Endodermal cell (in vitro differentiated cells): ENCODE measurements around the gene SPARC. TPM values are rescaled to one million over a fixed set of nuclear protein-coding genes. Genes with fewer than 3 reads are reported as not detected.

ENCODE experiments used
- DNase-seq: peaks from one replicate; pipeline ENCODE4 v3.0.0-alpha.2; 2017
- H3K27ac ChIP-seq: 2 replicates; pipeline ENCODE4 v1.5.1; 2013; ENCODE audit warnings: mild to moderate bottlenecking, low read depth, low read length, moderate library complexity
- H3K27me3 ChIP-seq: 2 replicates; pipeline ENCODE4 v1.6.1; 2013; ENCODE audit warnings: mild to moderate bottlenecking, low read length, moderate library complexity; ENCODE audit not compliant: insufficient read depth, control insufficient read depth, poor library complexity, severe bottlenecking
- H3K36me3 ChIP-seq: 2 replicates; pipeline ENCODE4 v1.7.0; 2013; ENCODE audit warnings: mild to moderate bottlenecking, low read length, moderate library complexity; ENCODE audit not compliant: control insufficient read depth, insufficient read depth
- H3K4me1 ChIP-seq: one replicate; pipeline ENCODE4 v1.7.0; 2013; ENCODE audit warnings: low read length; ENCODE audit not compliant: control insufficient read depth, insufficient read depth
- H3K4me3 ChIP-seq: 2 replicates; pipeline ENCODE4 v1.5.1; 2013; ENCODE audit warnings: mild to moderate bottlenecking, low read length, moderate library complexity
- H3K9ac ChIP-seq: 2 replicates; pipeline ENCODE4 v1.6.1; 2013; ENCODE audit warnings: mild to moderate bottlenecking, low read length, moderate library complexity; ENCODE audit not compliant: poor library complexity, severe bottlenecking; ENCODE audit errors: extremely low read depth
- H3K9me3 ChIP-seq: 2 replicates; pipeline ENCODE4 v1.6.1; 2013; ENCODE audit warnings: mild to moderate bottlenecking, low read length, moderate library complexity; ENCODE audit not compliant: control insufficient read depth
- H3K27ac Mint-ChIP-seq: 2 replicates; pipeline ENCODE4 v1.8.0; 2020; ENCODE audit warnings: mixed read lengths
- H3K27me3 Mint-ChIP-seq: 2 replicates; pipeline ENCODE4 v1.8.0; 2021; ENCODE audit warnings: mild to moderate bottlenecking, mixed read lengths; ENCODE audit not compliant: insufficient read depth
- H3K36me3 Mint-ChIP-seq: 2 replicates; pipeline ENCODE4 v1.8.0; 2020; ENCODE audit warnings: low read depth, mixed read lengths
- H3K4me1 Mint-ChIP-seq: 2 replicates; pipeline ENCODE4 v1.8.0; 2020; ENCODE audit warnings: mixed read lengths
- H3K4me3 Mint-ChIP-seq: 2 replicates; pipeline ENCODE4 v1.8.0; 2020; ENCODE audit warnings: mild to moderate bottlenecking, moderate library complexity, mixed read lengths
- H3K9me3 Mint-ChIP-seq: 2 replicates; pipeline ENCODE4 v1.8.0; 2020; ENCODE audit warnings: mild to moderate bottlenecking, mixed read lengths
- CTCF ChIP-seq: fragments of 200-600 bp; sonication (generic); conservative IDR thresholded peaks from 2 replicates; pipeline ENCODE4 v1.5.0; 2021; ENCODE audit warnings: antibody characterized with exemption, mild to moderate bottlenecking
- WGBS, 2 experiments: methylation state at CpG; one replicate each; pipeline versions ENCODE4 v1.1.5 to v1.1.7; 2013; ENCODE audit warnings: missing lambda C conversion rate in 2 of 2, mixed read lengths in 1 of 2; ENCODE audit not compliant: insufficient coverage in 1 of 2, insufficient read length in 1 of 2; 5-methylcytosine and 5-hydroxymethylcytosine counted together
- total RNA-seq, 2 donors: library from RNA; stranded (reverse); fragmentation: NEBNext Ultra II Directional in 1 of 2; extraction: Animal tissue kit (Norgen Biotek cat#: 25700) in 1 of 2; gene quantifications; 2 replicates in 1 of 2; 3 replicates in 1 of 2; pipeline ENCODE4 v1.2.1, GENCODE V29; 2021

SPARC gene
- total RNA-seq, 2 donors from 2014 or later: 523 to 643 TPM

GRCh38 chr5:151706906-151707305 lies 20.2 kb upstream of the SPARC start:
- H3K27ac ChIP-seq: no peak overlapping the region
- no peak for DNase-seq

GRCh38 chr5:151703780-151704179 lies 17.1 kb upstream of the SPARC start:
- Histone ChIP-seq H3K4me1 (peaks cover 5% of the 10 kb centered on the region), H3K36me3 (no peaks in the 10 kb centered on the region), H3K27me3 (no peaks in the 10 kb centered on the region), H3K27ac (no peak overlapping the region), H3K4me3 (no peak overlapping the region), H3K9ac (no peak overlapping the region), H3K9me3 (no peaks in the 10 kb centered on the region)
- Mint-ChIP-seq H3K27me3 (no peaks in the 10 kb centered on the region), H3K36me3 (no peaks in the 10 kb centered on the region), H3K27ac (no peak overlapping the region), H3K4me3 (no peak overlapping the region), H3K4me1 (peaks cover 13% of the 10 kb centered on the region), H3K9me3 (no peaks in the 10 kb centered on the region)
- WGBS, 2 experiments: 82 to 100% methylated on average over 1 of the region's 1 CpG
- DNase-seq: no peak
- no peak for TF ChIP-seq CTCF

More at GRCh38 chr5:151706906-151707305, 20.2 kb upstream of the SPARC start:
- Mint-ChIP-seq H3K36me3 (no peaks in the 10 kb centered on the region), H3K4me3 (no peak overlapping the region), H3K27ac (no peak overlapping the region), H3K9me3 (no peaks in the 10 kb centered on the region), H3K27me3 (no peaks in the 10 kb centered on the region), H3K4me1 (peaks cover 5% of the 10 kb centered on the region)
- Histone ChIP-seq H3K36me3 (no peaks in the 10 kb centered on the region), H3K9ac (no peak overlapping the region), H3K4me1 (no peaks in the 10 kb centered on the region), H3K27me3 (no peaks in the 10 kb centered on the region), H3K9me3 (no peaks in the 10 kb centered on the region), H3K4me3 (no peak overlapping the region)
- no peak for TF ChIP-seq CTCF

GRCh38 chr5:151703227-151703626 lies 16.5 kb upstream of the SPARC start:
- no peaks in the 10 kb centered on the region for H3K9me3 Mint-ChIP-seq
- WGBS, 2 experiments: 93% methylated on average over 1 of the region's 1 CpG; no CpG with 5 or more reads in 1 of the 2 experiments
- Histone ChIP-seq H3K4me3 (no peak overlapping the region), H3K4me1 (peaks cover 7% of the 10 kb centered on the region), H3K9ac (no peak overlapping the region), H3K27ac (no peak overlapping the region), H3K9me3 (no peaks in the 10 kb centered on the region), H3K36me3 (no peaks in the 10 kb centered on the region), H3K27me3 (no peaks in the 10 kb centered on the region)
- H3K36me3 Mint-ChIP-seq: no peaks in the 10 kb centered on the region
- no peak for TF ChIP-seq CTCF
- peaks cover 16% of the 10 kb centered on the region for H3K4me1 Mint-ChIP-seq
- no peak overlapping the region for H3K27ac Mint-ChIP-seq
- no peaks in the 10 kb centered on the region for H3K27me3 Mint-ChIP-seq
- no peak overlapping the region for H3K4me3 Mint-ChIP-seq
- DNase-seq: no peak
